Left lung (tissue), 10 donors: Measurements from ENCODE around the gene FADD. TPM values are rescaled to one million over a fixed set of nuclear protein-coding genes. Genes with fewer than 3 reads are reported as not detected.
A peak's percentile ranks its signal among the peaks of the same experiment; 100 is the strongest.

Experiments used
- ATAC-seq: fragments of 200-7000 bp; cut with Tn5 transposase; one replicate; pipeline ENCODE4 v1.9.1; 2020; ENCODE audit warnings: moderate library complexity
- DNase-seq, 4 donors: peaks; one replicate each; pipeline ENCODE4 v3.0.0-alpha.2; 2013 to 2020
- H3K27ac ChIP-seq, 2 donors: fragments of 200-600 bp; sonication (generic) in 1 of 2; one replicate each; pipeline versions ENCODE4 v1.5.0 to v1.8.0; 2020 to 2021
- H3K27me3 ChIP-seq, 2 donors: fragments of 200-600 bp; sonication (generic) in 1 of 2; one replicate each; pipeline versions ENCODE4 v1.5.0 to v1.8.0; 2020 to 2021
- H3K36me3 ChIP-seq, 2 donors: fragments of 200-600 bp; sonication (generic) in 1 of 2; one replicate each; pipeline versions ENCODE4 v1.5.0 to v1.8.0; 2020 to 2021
- H3K4me1 ChIP-seq, 2 donors: fragments of 200-600 bp; one replicate each; pipeline ENCODE4 v1.8.0; 2021
- H3K4me3 ChIP-seq, 2 donors: fragments of 200-600 bp; sonication (generic) in 1 of 2; one replicate each; pipeline versions ENCODE4 v1.5.0 to v1.8.0; 2020 to 2021; ENCODE audit warnings: mild to moderate bottlenecking in 1 of 2
- H3K9me3 ChIP-seq, 2 donors: fragments of 200-600 bp; sonication (generic) in 1 of 2; one replicate each; pipeline versions ENCODE4 v1.5.0 to v1.8.0; 2020 to 2021
- CTCF ChIP-seq, 2 donors: fragments of 200-600 bp; sonication (generic) in 1 of 2; IDR thresholded peaks; one replicate each; pipeline versions ENCODE4 v1.5.0 to v1.8.0; 2021; ENCODE audit warnings: antibody characterized with exemption in 2 of 2
- intact Hi-C, 2 donors: fragments of 100-400 bp; cut with DNase I; formaldehyde crosslinking; loops; one replicate each; pipeline versions ENCODE4 v1.11.2 to v1.14.2; 2022
- polyA plus RNA-seq, 6 donors: library from polyadenylated mRNA; unstranded; fragments of 120-200 nt; gene quantifications; one replicate each; pipeline ENCODE4 v1.2.1, GENCODE V29; 2013; ENCODE audit not compliant: insufficient read length in 6 of 6
- total RNA-seq, 2 donors: library from RNA; stranded (reverse); fragmentation: NEBNext Ultra II Directional; extraction: Animal tissue kit (Norgen Biotek cat#: 25700); gene quantifications; one replicate each; pipeline ENCODE4 v1.2.1, GENCODE V29; 2021
- donor health status: DM: no; HTN: yes; CAD: no.
- donor health status: DM: no; HTN: no; CAD: no.

FADD gene
- total and polyA plus RNA-seq, 8 donors: 10.6 to 28.4 (median 14.4) TPM

GRCh38 chr11:70182266-70182665 lies 20.8 kb upstream of the FADD start:
- Histone ChIP-seq H3K27ac (no peak overlapping the region), H3K4me1 (no peaks in the 10 kb centered on the region), H3K4me3 (no peak overlapping the region), H3K9me3 (no peaks in the 10 kb centered on the region), H3K27me3 (peaks cover 0 to 8% of the 10 kb centered on the region in 2 donors), H3K36me3 (no peaks in the 10 kb centered on the region)
- no peak for TF ChIP-seq CTCF (IDR thresholded peaks at IDR 0.05)
- intact Hi-C loops: loop anchor here in 1 of 2 donors (10.0 kb wide), 1 partner anchor 267 kb away; no protein-coding TSS in a partner anchor
- ATAC-seq (no peak), DNase-seq (no peak)

GRCh38 chr11:70183032-70183431 lies 20.1 kb upstream of the FADD start:
- Histone ChIP-seq H3K4me3 (no peak overlapping the region), H3K27ac (no peak overlapping the region), H3K9me3 (no peaks in the 10 kb centered on the region), H3K27me3 (peaks cover 0 to 13% of the 10 kb centered on the region in 2 donors), H3K36me3 (no peaks in the 10 kb centered on the region), H3K4me1 (no peaks in the 10 kb centered on the region)
- TF ChIP-seq CTCF (IDR thresholded peaks at IDR 0.05): no peak
- intact Hi-C loops: loop anchor here in 1 of 2 donors (10.0 kb wide), 1 partner anchor 268 kb away; no protein-coding TSS in a partner anchor
- DNase-seq (no peak), ATAC-seq (no peak)

GRCh38 chr11:70183483-70184176 lies 19.5 kb upstream of the FADD start:
- Histone ChIP-seq H3K27me3 (peaks cover 0 to 13% of the 10 kb centered on the region in 2 donors), H3K9me3 (no peaks in the 10 kb centered on the region), H3K4me3 (no peak overlapping the region), H3K4me1 (no peaks in the 10 kb centered on the region), H3K27ac (no peak overlapping the region), H3K36me3 (no peaks in the 10 kb centered on the region)
- no peak for DNase-seq
- no peak for TF ChIP-seq CTCF (IDR thresholded peaks at IDR 0.05)
- no peak for ATAC-seq
- intact Hi-C loops: loop anchor here in 1 of 2 donors (10.0 kb wide), 1 partner anchor 269 kb away; no protein-coding TSS in a partner anchor

GRCh38 chr11:70184396-70184795 lies 18.7 kb upstream of the FADD start:
- no peak for TF ChIP-seq CTCF (IDR thresholded peaks at IDR 0.05)
- intact Hi-C loops: loop anchor here in 1 of 2 donors (10.0 kb wide), 1 partner anchor 270 kb away; no protein-coding TSS in a partner anchor
- Histone ChIP-seq H3K4me1 (no peaks in the 10 kb centered on the region), H3K9me3 (no peaks in the 10 kb centered on the region), H3K27ac (no peak overlapping the region), H3K4me3 (no peak overlapping the region), H3K27me3 (peaks cover 0 to 13% of the 10 kb centered on the region in 2 donors), H3K36me3 (no peaks in the 10 kb centered on the region)
- DNase-seq (peak in 1 of 4 donors; percentile 27), ATAC-seq (no peak)

GRCh38 chr11:70185348-70186055 lies 17.6 kb upstream of the FADD start:
- H3K4me1 ChIP-seq: no peaks in the 10 kb centered on the region
- no peak for TF ChIP-seq CTCF (IDR thresholded peaks at IDR 0.05)
- no peak for ATAC-seq
- no peak overlapping the region for H3K4me3 ChIP-seq
- no peak overlapping the region for H3K27ac ChIP-seq
- H3K27me3 ChIP-seq: peaks cover 0 to 13% of the 10 kb centered on the region in 2 donors
- no peaks in the 10 kb centered on the region for H3K9me3 ChIP-seq
- peak in 1 of 4 donors; percentile 74 for DNase-seq
- no peaks in the 10 kb centered on the region for H3K36me3 ChIP-seq
- intact Hi-C loops: loop anchor here in 1 of 2 donors (10.0 kb wide), 1 partner anchor 271 kb away; no protein-coding TSS in a partner anchor
